H1 (cell line): Measurements from ENCODE around the gene TMEM89. TPM values are rescaled to one million over a fixed set of nuclear protein-coding genes. Genes with fewer than 3 reads are reported as not detected.

Experiments
- CTCF ChIA-PET: fragments of 300-600 bp; sonication (Branson Sonifier 250); formaldehyde crosslinking; loops from one replicate; lab custom pipeline; 2021; ENCODE audit not compliant: partially characterized antibody; lab: Charles Lee
- POLR2A ChIA-PET: fragments of 300-600 bp; sonication (Branson Sonifier 250); formaldehyde crosslinking; loops from one replicate; lab custom pipeline; 2021; ENCODE audit warnings: inconsistent platforms; ENCODE audit not compliant: partially characterized antibody; lab: Charles Lee
- DNase-seq, 2 experiments: peaks; one replicate each; pipeline versions ENCODE4 v3.0.0 to v3.0.0-alpha.2; 2010 to 2022; ENCODE audit warnings: low spot score in 2 of 2, low read depth in 1 of 2, mixed read lengths in 1 of 2
- FAIRE-seq: peaks from 2 replicates; lab custom pipeline; 2011; peaks lifted over from hg19 to GRCh38; lab: Jason Lieb, UNC
- H2AFZ ChIP-seq: 2 replicates; pipeline ENCODE4 v1.8.1; 2012; ENCODE audit warnings: low read length, inconsistent platforms
- H2AK5ac ChIP-seq: 2 replicates; pipeline ENCODE4 v1.6.1; 2013; ENCODE audit warnings: low read depth, low read length
- H2BK120ac ChIP-seq: replicated peaks from 2 replicates; pipeline ENCODE3; 2013; ENCODE audit warnings: low read depth, low read length, inconsistent platforms
- H2BK12ac ChIP-seq: 2 replicates; pipeline ENCODE4 v1.6.1; 2013; ENCODE audit warnings: low read depth, low read length
- H2BK15ac ChIP-seq: 2 replicates; pipeline ENCODE4 v1.6.1; 2013; ENCODE audit warnings: low read length
- H2BK20ac ChIP-seq: 2 replicates; pipeline ENCODE4 v1.6.1; 2013; ENCODE audit warnings: low read length
- H2BK5ac ChIP-seq: 2 replicates; pipeline ENCODE4 v1.6.1; 2013; ENCODE audit warnings: low read depth, low read length
- H3K14ac ChIP-seq: 2 replicates; pipeline ENCODE4 v1.6.1; 2013; ENCODE audit warnings: inconsistent platforms; ENCODE audit not compliant: insufficient read length
- H3K18ac ChIP-seq: 2 replicates; pipeline ENCODE4 v1.6.1; 2013; ENCODE audit warnings: low read length; ENCODE audit errors: extremely low read depth
- H3K23ac ChIP-seq: 2 replicates; pipeline ENCODE4 v1.6.1; 2013; ENCODE audit warnings: inconsistent platforms; ENCODE audit not compliant: insufficient read length
- H3K23me2 ChIP-seq: 2 replicates; pipeline ENCODE4 v1.6.1; 2013; ENCODE audit warnings: low read depth, low read length
- H3K27ac ChIP-seq: 2 replicates; pipeline ENCODE4 v1.6.1; 2011; ENCODE audit warnings: low read depth, low read length, inconsistent platforms
- H3K27me3 ChIP-seq, 4 experiments: replicated peaks in 1 of 4; 1 replicate in 1 of 4; 2 replicates in 3 of 4; pipeline versions ENCODE4 v1.6.1 to v1.8.1; 2011 to 2013; ENCODE audit warnings: low read length in 3 of 4, mild to moderate bottlenecking in 3 of 4, inconsistent platforms in 2 of 4, mixed read lengths in 2 of 4, moderate library complexity in 1 of 4; ENCODE audit not compliant: control insufficient read depth in 3 of 4, insufficient read depth in 3 of 4; ENCODE audit errors: extremely low read depth in 1 of 4
- H3K36me3 ChIP-seq, 4 experiments: 2 replicates each; pipeline versions ENCODE4 v1.6.1 to v1.8.1; 2011 to 2013; ENCODE audit warnings: mild to moderate bottlenecking in 4 of 4, low read length in 3 of 4, moderate library complexity in 2 of 4, control low read depth in 1 of 4, inconsistent platforms in 1 of 4; ENCODE audit not compliant: insufficient read depth in 4 of 4, control insufficient read depth in 2 of 4
- H3K4ac ChIP-seq: replicated peaks from 2 replicates; pipeline ENCODE3; 2013; ENCODE audit warnings: low read length, low read depth, mixed read lengths, inconsistent platforms; ENCODE audit not compliant: insufficient read length
- H3K4me1 ChIP-seq, 4 experiments: replicated peaks in 1 of 4; 1 replicate in 1 of 4; 2 replicates in 3 of 4; pipeline versions ENCODE4 v1.6.1 to v1.8.1; 2011 to 2013; ENCODE audit warnings: low read length in 3 of 4, inconsistent platforms in 2 of 4, mixed read lengths in 1 of 4; ENCODE audit not compliant: insufficient read depth in 4 of 4, control insufficient read depth in 3 of 4
- H3K4me2 ChIP-seq, 2 experiments: 2 replicates each; pipeline versions ENCODE4 v1.6.1 to v1.8.1; 2011 to 2013; ENCODE audit warnings: low read depth in 2 of 2, low read length in 2 of 2, control low read depth in 1 of 2, inconsistent platforms in 1 of 2, mild to moderate bottlenecking in 1 of 2; ENCODE audit not compliant: insufficient read depth in 1 of 2
- H3K4me3 ChIP-seq, 4 experiments: fragments of 200-600, 300-600 bp in 1 of 4; sonication (generic), shearing (Covaris generic), sonication (Bioruptor Twin) in 1 of 4; 2 replicates each; pipeline versions ENCODE4 v1.5.1 to v1.8.1; 2011 to 2016; ENCODE audit warnings: low read length in 4 of 4, low read depth in 3 of 4, control low read depth in 2 of 4, inconsistent platforms in 2 of 4, mild to moderate bottlenecking in 2 of 4, mixed read lengths in 1 of 4, moderate library complexity in 1 of 4; ENCODE audit not compliant: insufficient read depth in 2 of 4; ENCODE audit errors: extremely low read depth in 1 of 4
- H3K56ac ChIP-seq: replicated peaks from 2 replicates; pipeline ENCODE3; 2013; ENCODE audit warnings: low read depth, mild to moderate bottlenecking, mixed read lengths, low read length, inconsistent platforms; ENCODE audit not compliant: insufficient read length
- H3K79me1 ChIP-seq: 2 replicates; pipeline ENCODE4 v1.6.1; 2013; ENCODE audit warnings: low read depth, low read length, control low read depth
- H3K79me2 ChIP-seq, 2 experiments: 2 replicates each; pipeline versions ENCODE4 v1.6.1 to v1.8.1; 2012 to 2013; ENCODE audit warnings: low read length in 2 of 2, mild to moderate bottlenecking in 2 of 2, inconsistent platforms in 1 of 2; ENCODE audit not compliant: insufficient read depth in 2 of 2, control insufficient read depth in 1 of 2
- H3K9ac ChIP-seq, 4 experiments: replicated peaks in 1 of 4; 1 replicate in 1 of 4; 2 replicates in 3 of 4; pipeline versions ENCODE4 v1.6.1 to v1.8.1; 2011 to 2013; ENCODE audit warnings: low read depth in 3 of 4, low read length in 3 of 4, control low read depth in 2 of 4, mild to moderate bottlenecking in 2 of 4, moderate library complexity in 2 of 4, inconsistent platforms in 1 of 4; ENCODE audit errors: extremely low read depth in 1 of 4
- H3K9me3 ChIP-seq, 2 experiments: 2 replicates each; pipeline versions ENCODE4 v1.6.1 to v1.8.1; 2012 to 2013; ENCODE audit warnings: mild to moderate bottlenecking in 2 of 2, moderate library complexity in 2 of 2, control low read depth in 1 of 2, inconsistent platforms in 1 of 2, low read depth in 1 of 2, low read length in 1 of 2, mixed read lengths in 1 of 2; ENCODE audit not compliant: insufficient read depth in 2 of 2
- H4K20me1 ChIP-seq, 2 experiments: replicated peaks in 1 of 2; 2 replicates each; pipeline versions ENCODE3 to v1.8.1; 2011 to 2013; ENCODE audit warnings: inconsistent platforms in 2 of 2, low read length in 2 of 2, mild to moderate bottlenecking in 1 of 2; ENCODE audit not compliant: insufficient read depth in 2 of 2, control insufficient read depth in 1 of 2
- H4K5ac ChIP-seq: 2 replicates; pipeline ENCODE4 v1.6.1; 2013; ENCODE audit warnings: low read length, low read depth, mixed read lengths, inconsistent platforms; ENCODE audit not compliant: insufficient read length
- H4K8ac ChIP-seq: 2 replicates; pipeline ENCODE4 v1.8.0; 2013; ENCODE audit warnings: mild to moderate bottlenecking, moderate library complexity, low read length, inconsistent platforms; ENCODE audit not compliant: insufficient read depth; ENCODE audit errors: extremely low read depth
- H4K91ac ChIP-seq: replicated peaks from 2 replicates; pipeline ENCODE3; 2013; ENCODE audit warnings: low read length, mixed read lengths, inconsistent platforms; ENCODE audit not compliant: insufficient read length
- ATF3 ChIP-seq: IDR thresholded peaks from 2 replicates; pipeline ENCODE4 v1.6.1; 2011; ENCODE audit warnings: low read depth, mild to moderate bottlenecking, low read length; ENCODE audit not compliant: insufficient read depth
- BACH1 ChIP-seq: IDR thresholded peaks from 2 replicates; pipeline ENCODE4 v1.6.1; 2012; ENCODE audit warnings: low read length, improper control_type of control experiment
- CEBPB ChIP-seq: IDR thresholded peaks from 2 replicates; pipeline ENCODE4 v1.6.1; 2012; ENCODE audit warnings: low read depth, low read length
- EGR1 ChIP-seq: IDR thresholded peaks from 2 replicates; pipeline ENCODE4 v1.6.1; 2011; ENCODE audit warnings: low read depth, low read length, borderline replicate concordance
- FOSL1 ChIP-seq: IDR thresholded peaks from 2 replicates; pipeline ENCODE4 v1.6.1; 2011; ENCODE audit warnings: mild to moderate bottlenecking, low read depth, low read length, moderate library complexity; ENCODE audit not compliant: insufficient read depth
- HDAC6 ChIP-seq: IDR thresholded peaks from one replicate; pipeline ENCODE4 v1.7.1; 2012; ENCODE audit warnings: low read depth, mild to moderate bottlenecking, inconsistent platforms, low read length, moderate library complexity
- KDM4A ChIP-seq: IDR thresholded peaks from one replicate; pipeline ENCODE4 v1.7.1; 2012; ENCODE audit warnings: low read depth, mild to moderate bottlenecking, moderate library complexity, low read length, inconsistent platforms; ENCODE audit not compliant: severe bottlenecking
- NRF1 ChIP-seq: IDR thresholded peaks from 2 replicates; pipeline ENCODE4 v1.6.1; 2011; ENCODE audit warnings: mild to moderate bottlenecking, low read depth, low read length, improper control_type of control experiment
- PHF8 ChIP-seq: fragments of 200-600 bp; sonication (generic); conservative IDR thresholded peaks from 2 replicates; pipeline ENCODE4 v1.7.1; 2012; ENCODE audit warnings: low read depth, mild to moderate bottlenecking, inconsistent platforms, low read length, moderate library complexity
- RFX5 ChIP-seq: IDR thresholded peaks from 2 replicates; pipeline ENCODE4 v1.6.1; 2011; ENCODE audit warnings: low read depth, low read length, improper control_type of control experiment, borderline replicate concordance
- RXRA ChIP-seq: IDR thresholded peaks from 2 replicates; pipeline ENCODE4 v1.6.1; 2011; ENCODE audit warnings: low read depth, mild to moderate bottlenecking, low read length, moderate library complexity; ENCODE audit not compliant: insufficient read depth
- SAP30 ChIP-seq: fragments of 300-600 bp; sonication (generic); IDR thresholded peaks from 2 replicates; pipeline ENCODE4 v1.7.1; 2012; ENCODE audit warnings: low read length, moderate library complexity, mild to moderate bottlenecking, inconsistent platforms; ENCODE audit not compliant: insufficient read depth, insufficient replicate concordance
- TAF1 ChIP-seq: IDR thresholded peaks from 2 replicates; pipeline ENCODE4 v1.6.1; 2011; ENCODE audit warnings: mild to moderate bottlenecking, low read depth, low read length
- WGBS, 2 experiments: shearing (Covaris generic) in 1 of 2; methylation state at CpG; one replicate each; pipeline versions ENCODE4 v1.1.6 to v1.1.7; 2013 to 2015; ENCODE audit warnings: low lambda C conversion rate in 2 of 2, mixed read lengths in 2 of 2, inconsistent platforms in 1 of 2, low coverage in 1 of 2, missing lambda C conversion rate in 1 of 2; ENCODE audit not compliant: insufficient replicate concordance in 2 of 2, insufficient coverage in 1 of 2, insufficient read length in 1 of 2; ENCODE audit errors: extremely low coverage in 1 of 2, missing lambda C conversion rate in 1 of 2; 5-methylcytosine and 5-hydroxymethylcytosine counted together
- polyA plus RNA-seq, 7 experiments: library from polyadenylated mRNA; depleted of rRNA in 3 of 7; stranded (reverse) in 5 of 7; unstranded in 2 of 7; fragments of >200 nt in 5 of 7; fragments of 200-250 nt in 2 of 7; gene quantifications; 1 replicate in 5 of 7; 2 replicates in 1 of 7; 4 replicates in 1 of 7; pipeline versions ENCODE4 v1.2.1 to v1.2.3, GENCODE V29; 2011 to 2013; ENCODE audit warnings: missing spikeins in 2 of 7, mixed read lengths in 2 of 7
- total RNA-seq: library from RNA; stranded (reverse); fragmentation: NEBNext Ultra II Directional; extraction: Animal tissue kit (Norgen Biotek cat#: 25700); gene quantifications from 2 replicates; pipeline ENCODE4 v1.2.1, GENCODE V29; 2021

Gene TMEM89
- total and polyA plus RNA-seq, 2 of the 8 experiments (the other 6 are each of a cell fraction or from before 2014, with no cell fraction given): not detected

DNA sequence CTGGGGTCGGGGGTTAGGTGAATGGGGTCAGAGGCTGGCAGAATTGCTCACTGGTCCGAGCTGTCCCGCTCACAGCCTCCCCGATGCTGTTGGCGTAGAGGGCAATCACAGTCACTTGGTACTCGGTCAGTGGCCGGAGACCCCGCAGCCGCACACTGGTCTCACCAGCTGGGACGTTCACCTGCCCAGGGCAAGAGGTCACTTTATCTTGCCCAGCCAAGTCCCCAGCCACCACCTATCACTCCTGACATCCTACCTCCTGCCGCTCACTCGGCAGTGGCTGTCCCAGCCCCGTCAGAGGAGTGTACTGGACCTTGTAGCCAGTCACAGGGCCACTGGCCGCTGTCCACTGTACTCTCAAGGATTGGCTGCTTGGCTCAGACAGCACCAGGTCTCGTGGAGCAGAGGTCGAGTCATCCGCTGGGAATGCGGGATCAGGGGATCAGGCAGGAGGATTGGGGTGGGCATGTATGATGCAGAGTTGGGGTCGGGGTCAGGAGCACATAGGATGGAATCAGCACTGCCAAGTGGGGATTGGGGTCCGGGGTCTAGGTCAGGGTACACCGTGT is 29.0 kb downstream of the TMEM89 start:
- no peak overlapping the region for H3K18ac ChIP-seq
- H3K4me3 ChIP-seq: no peak overlapping the region
- no peak for FAIRE-seq
- 94% methylated on average over 20 of the region's 21 CpGs; no CpG with 5 or more reads in 1 of the 2 experiments for WGBS, 2 experiments
- no peak overlapping the region for H2AFZ ChIP-seq
- no peak overlapping the region; a peak in 1 of 7 replicates for H3K9ac ChIP-seq
- no peak for DNase-seq
- H4K5ac ChIP-seq: no peak overlapping the region
- H3K27me3 ChIP-seq: peaks cover 0 to 6% (median 0%) of the 10 kb centered on the region in 4 experiments; a peak in 4 of 7 replicates
- no peak overlapping the region for H3K4ac ChIP-seq
- no peak overlapping the region for H3K23ac ChIP-seq
- H3K36me3 ChIP-seq: no peaks in the 10 kb centered on the region
- ChIA-PET CTCF (interaction anchor here (0.8 to 1.4 kb wide), 3 partner anchors 32 to 43 kb away, joined by 3 to 4 read pairs (median 4); partner anchors contain the start of gene SLC26A6), POLR2A (interaction anchor here (0.7 to 1.6 kb wide), 4 partner anchors 11 to 71 kb away, joined by 3 to 5 read pairs (median 3); partner anchors contain the start of gene SLC26A6)
- no peak overlapping the region for H2BK20ac ChIP-seq
- H2AK5ac ChIP-seq: no peak overlapping the region
- H3K14ac ChIP-seq: no peak overlapping the region
- H4K20me1 ChIP-seq: peaks cover 0 to 11% of the 10 kb centered on the region in 2 experiments
- no peak overlapping the region for H2BK15ac ChIP-seq
- no peaks in the 10 kb centered on the region for H3K79me1 ChIP-seq
- H3K9me3 ChIP-seq: no peaks in the 10 kb centered on the region
- no peak overlapping the region for H2BK120ac ChIP-seq
- no peaks in the 10 kb centered on the region for H3K79me2 ChIP-seq
- no peak overlapping the region for H3K4me2 ChIP-seq
- no peak overlapping the region for H3K56ac ChIP-seq
- H3K27ac ChIP-seq: no peak overlapping the region
- H3K4me1 ChIP-seq: peaks cover 3 to 23% (median 15%) of the 10 kb centered on the region in 4 experiments; a peak in 6 of 7 replicates
- H4K8ac ChIP-seq: no peak overlapping the region; the same call in 1 of the 2 replicates
- H4K91ac ChIP-seq: no peak overlapping the region
- peaks cover 1% of the 10 kb centered on the region; the same call in 1 of the 2 replicates for H3K23me2 ChIP-seq
- no peak overlapping the region for H2BK5ac ChIP-seq
- H2BK12ac ChIP-seq: no peak overlapping the region
- TF ChIP-seq RXRA: no peak
- no peak for TF ChIP-seq FOSL1
- TF ChIP-seq KDM4A: no peak
- no peak for TF ChIP-seq TAF1
- no peak for TF ChIP-seq ATF3
- TF ChIP-seq HDAC6: no peak
- no peak for TF ChIP-seq NRF1
- no peak for TF ChIP-seq RFX5
- no peak for TF ChIP-seq EGR1
- TF ChIP-seq PHF8: no peak
- no peak for TF ChIP-seq SAP30
- TF ChIP-seq BACH1: no peak
- TF ChIP-seq CEBPB: no peak
